ENCODE measurements around the gene RPTOR. TPM values are rescaled to one million over a fixed set of nuclear protein-coding genes. Genes with fewer than 3 reads are reported as not detected.
A peak's percentile ranks its signal among the peaks of the same experiment; 100 is the strongest.

RPTOR gene
- total RNA-seq, 1 donor from 2014 or later = 35.7 TPM

DNA sequence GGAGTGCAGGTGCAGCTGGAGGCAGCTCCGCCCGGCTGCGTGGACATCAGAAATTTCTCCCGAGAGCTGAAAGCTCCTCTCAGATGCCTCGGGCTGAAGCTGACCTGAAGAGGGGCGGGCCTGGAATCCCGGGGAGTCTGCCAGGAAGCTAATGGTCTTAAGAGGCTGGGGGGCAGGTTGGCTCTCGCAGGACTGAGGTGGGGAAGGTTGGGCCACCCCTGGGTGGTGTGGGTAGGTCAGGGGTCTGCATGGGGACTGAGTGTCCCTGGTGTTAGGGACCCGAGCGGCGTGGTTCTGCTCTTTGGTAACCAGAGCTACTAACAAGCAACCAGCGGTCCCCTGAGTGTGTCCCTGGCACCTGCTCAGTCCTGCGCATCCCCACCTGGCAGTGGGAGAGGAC lies 450.5 kb downstream of the RPTOR start:
- ATAC-seq (no peak), DNase-seq (ENCODE audit: low spot score) (no peak)
- intact Hi-C loops (cut with DNase I) = no loop called here

- intact Hi-C loops (cut with DNase I) = no loop called here
- ATAC-seq (no peak), DNase-seq (ENCODE audit: low spot score) (no peak)
These were observed 452.0 kb downstream of the RPTOR start for GRCh38 chr17:80996422-80997305.

DNA sequence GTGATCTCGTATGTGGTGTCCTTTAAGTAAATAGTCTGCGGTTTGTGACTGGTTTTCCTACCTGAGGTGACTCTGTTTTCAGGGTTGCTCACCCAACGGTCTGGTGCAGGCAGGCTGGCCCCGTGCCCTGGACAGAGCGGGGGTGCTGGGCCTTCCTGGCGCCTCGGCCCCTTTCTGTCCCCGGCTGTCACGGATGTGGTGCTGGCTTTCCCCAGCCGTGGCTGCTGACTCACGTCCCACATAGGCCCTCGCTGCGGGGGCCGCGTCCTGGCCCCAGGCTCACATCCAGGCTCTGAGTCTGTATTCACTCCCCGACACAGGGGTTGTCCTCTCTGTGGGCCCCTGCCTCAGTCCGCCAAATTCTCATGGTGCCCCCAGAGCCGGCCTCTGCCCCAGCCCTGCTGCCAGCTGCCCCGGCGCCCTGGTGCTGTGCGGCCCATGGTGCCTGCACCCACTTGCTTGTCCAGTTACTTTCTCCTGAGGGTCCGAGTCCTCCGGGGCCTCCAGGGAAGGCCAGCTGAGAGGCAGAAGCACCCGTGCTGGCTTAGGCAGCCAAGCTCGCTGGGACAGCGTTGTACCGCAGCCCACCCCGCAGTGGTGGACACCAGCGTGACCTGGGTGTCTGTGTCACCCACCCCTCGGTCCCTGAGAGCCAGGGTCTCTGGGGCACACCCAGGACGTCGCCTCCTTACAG lies 452.9 kb downstream of the RPTOR start:
- intact Hi-C loops (cut with DNase I) = no loop called here
- ATAC-seq = no peak
- DNase-seq (ENCODE audit: low spot score) = no peak

DNA sequence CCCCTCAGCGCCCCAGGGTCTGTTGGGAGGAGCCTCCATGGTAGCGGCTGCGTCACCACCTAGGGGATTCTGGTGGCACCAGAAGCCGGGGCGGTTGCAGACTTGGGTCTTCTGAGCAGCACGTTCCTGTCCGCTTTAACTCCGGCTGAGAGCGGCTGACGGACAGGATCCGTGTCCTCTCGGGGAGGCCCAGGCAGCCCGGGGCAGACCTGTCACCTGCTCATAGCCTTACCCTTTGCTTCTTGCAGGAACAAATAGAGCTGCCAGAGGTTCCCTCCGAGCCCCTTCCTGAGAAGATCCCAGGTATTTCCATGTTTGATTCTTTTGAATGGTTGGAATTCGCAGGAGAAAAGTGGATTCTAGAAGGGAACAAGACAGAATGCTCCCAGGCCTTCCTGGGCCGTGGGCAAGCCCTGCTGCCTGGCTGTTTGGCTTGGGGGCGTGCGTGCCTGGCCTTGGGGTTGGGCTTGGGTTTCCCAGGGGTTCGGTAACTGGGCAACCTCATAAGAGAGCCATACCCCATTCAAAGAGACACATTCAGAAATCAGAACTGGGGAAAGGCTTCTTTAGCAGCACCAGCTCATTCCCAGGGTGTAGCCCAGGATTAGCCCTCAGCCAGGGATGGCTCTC lies 453.6 kb downstream of the RPTOR start:
- DNase-seq (ENCODE audit: low spot score) (no peak), ATAC-seq (no peak)
- intact Hi-C loops (cut with DNase I) = no loop called here

GRCh38 chr17:80998748-80999535 lies 454.3 kb downstream of the RPTOR start:
- intact Hi-C loops (cut with DNase I) = no loop called here
- DNase-seq (ENCODE audit: low spot score) = no peak

DNA sequence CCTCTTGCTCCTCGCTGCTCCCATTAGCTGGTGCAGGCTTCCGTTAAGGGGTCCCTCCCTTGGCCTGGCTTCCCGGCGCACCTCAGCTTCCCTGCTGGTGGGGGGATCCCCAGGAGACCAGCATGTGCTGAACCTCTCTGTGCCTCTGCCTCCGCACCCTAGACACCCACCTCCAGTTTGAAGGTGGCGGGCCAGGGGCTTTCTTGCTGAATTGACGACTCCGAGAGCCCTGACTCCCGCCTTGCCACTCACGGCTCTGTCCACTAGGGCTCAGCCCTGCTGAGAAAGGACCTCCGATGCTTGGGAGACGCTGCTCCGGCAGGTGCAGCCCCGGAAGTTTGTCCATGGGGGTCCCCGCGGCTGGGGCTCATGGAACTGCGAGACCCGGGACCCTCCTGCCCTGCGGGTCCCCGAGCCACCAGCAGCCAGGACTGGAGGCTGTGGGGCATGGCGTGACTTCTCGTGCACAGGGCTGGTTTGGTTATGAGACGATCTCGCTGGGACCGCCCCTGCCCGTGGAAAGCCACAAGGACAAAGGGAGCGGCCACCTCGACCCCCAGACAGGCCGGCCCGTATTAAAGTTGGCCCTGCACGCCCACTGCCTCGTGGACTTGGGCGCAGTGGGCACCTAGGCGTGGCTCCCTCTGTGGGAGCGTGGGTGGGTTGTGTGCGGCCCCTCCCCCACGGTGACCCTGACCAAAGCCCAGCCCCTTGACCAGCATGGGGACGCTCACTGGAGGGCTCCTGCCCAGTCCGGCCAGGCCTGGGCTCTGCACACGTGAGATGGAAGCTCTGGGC lies 455.1 kb downstream of the RPTOR start:
- DNase-seq (ENCODE audit: low spot score) = no peak
- no peak for ATAC-seq
- intact Hi-C loops (cut with DNase I) = no loop called here

More at GRCh38 chr17:80998748-80999535, 454.3 kb downstream of the RPTOR start:
- ATAC-seq = no peak

- no peak for DNase-seq (ENCODE audit: low spot score)
- ATAC-seq = no peak
- intact Hi-C loops (cut with DNase I) = no loop called here
These were observed 455.6 kb downstream of the RPTOR start for GRCh38 chr17:81000334-81000630.

DNA sequence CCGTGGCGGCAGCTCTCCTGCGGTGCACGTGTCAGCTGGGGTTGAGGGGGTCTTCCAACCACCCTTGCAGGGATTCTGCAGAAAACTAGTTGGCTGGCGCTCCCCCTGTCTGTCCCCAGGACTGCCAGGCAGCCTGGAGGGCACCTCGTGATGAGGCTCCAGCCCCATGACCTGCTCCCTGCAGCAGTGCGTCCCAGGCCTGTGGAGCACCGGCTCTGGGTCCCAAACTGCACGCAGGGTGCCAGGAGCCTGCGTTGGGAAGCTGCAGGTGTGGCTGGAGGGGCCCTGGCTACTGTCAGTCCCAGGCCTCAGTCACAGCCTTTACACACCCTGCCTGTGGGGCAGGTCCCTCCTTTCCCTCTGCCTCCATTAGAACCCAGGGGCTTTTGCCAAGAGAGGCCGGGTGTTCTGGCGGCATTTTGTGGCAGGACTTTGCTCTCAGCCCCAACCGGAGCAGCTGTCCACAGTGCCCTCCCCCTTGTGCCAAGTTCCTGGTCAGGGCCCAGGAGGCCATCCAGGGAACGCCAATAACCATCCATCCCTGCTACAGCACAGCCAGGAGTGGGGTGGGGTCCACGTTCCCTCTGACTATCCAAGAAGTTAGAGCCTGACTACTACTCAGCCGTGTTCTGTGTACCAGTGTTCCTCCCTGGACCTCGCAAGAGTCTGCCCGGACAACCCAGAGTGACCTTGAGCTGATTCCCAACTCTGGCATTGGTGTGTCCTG lies 456.2 kb downstream of the RPTOR start:
- ATAC-seq (no peak), DNase-seq (ENCODE audit: low spot score) (no peak)
- intact Hi-C loops (cut with DNase I) = no loop called here

- DNase-seq (ENCODE audit: low spot score) (no peak), ATAC-seq (no peak)
- intact Hi-C loops (cut with DNase I) = no loop called here
These were observed 457.4 kb downstream of the RPTOR start for GRCh38 chr17:81002013-81002384.

DNA sequence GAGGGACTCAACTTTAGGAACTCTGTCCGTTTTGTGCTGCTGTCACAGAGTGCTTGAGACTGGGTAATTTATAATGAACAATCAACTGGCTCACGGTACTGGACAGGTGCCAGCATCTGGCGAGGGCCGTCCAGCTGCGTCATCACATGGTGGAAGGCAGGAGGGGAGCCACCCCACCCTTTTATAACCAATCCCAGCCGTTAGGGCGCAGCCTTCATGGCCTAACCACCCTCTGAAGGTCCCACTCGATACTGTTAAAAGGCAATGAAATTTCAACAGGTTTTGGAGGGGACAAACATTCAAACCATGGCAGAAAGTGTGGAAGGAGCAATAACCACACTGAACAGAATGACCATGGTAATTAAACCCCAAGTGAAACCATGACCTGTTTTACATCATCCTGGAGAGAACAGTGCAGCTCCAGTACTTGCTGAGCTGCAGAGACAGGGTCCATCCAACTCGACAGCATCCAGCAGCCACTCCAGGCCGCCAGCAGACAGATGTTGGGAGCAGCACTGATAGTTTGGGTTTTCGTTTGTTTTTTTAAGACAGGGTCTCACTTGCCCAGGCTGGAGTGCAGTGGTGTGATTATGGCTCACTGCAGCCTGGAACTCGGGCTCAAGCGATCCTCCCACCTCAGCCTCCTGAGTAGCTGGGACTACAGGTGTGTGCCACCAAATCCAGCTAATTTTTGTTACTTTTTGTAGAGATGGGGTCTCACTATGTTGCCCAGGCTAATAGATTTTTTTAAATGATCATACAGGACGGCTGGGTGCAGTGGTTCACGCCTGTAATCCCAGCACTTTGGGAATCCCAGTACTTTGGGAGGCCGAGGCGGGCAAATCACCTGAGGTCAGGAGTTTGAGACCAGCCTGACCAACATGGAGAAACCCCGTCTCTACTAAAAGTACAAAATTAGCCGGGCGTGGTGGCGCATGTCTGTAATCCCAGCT lies 458.0 kb downstream of the RPTOR start:
- ATAC-seq (peak; percentile 66), DNase-seq (ENCODE audit: low spot score) (peak; percentile 83)
- intact Hi-C loops (cut with DNase I) = no loop called here

GRCh38 chr17:81003711-81004475 lies 459.3 kb downstream of the RPTOR start:
- ATAC-seq (no peak), DNase-seq (ENCODE audit: low spot score) (no peak)
- intact Hi-C loops (cut with DNase I) = no loop called here

GRCh38 chr17:81006891-81007290 lies 462.3 kb downstream of the RPTOR start:
- DNase-seq (ENCODE audit: low spot score) (no peak), ATAC-seq (no peak)
- intact Hi-C loops (cut with DNase I) = no loop called here

- ATAC-seq (no peak), DNase-seq (ENCODE audit: low spot score) (no peak)
- intact Hi-C loops (cut with DNase I) = no loop called here
These were observed 463.5 kb downstream of the RPTOR start for GRCh38 chr17:81008140-81008539.

- no peak for ATAC-seq
- intact Hi-C loops (cut with DNase I) = no loop called here
- no peak for DNase-seq (ENCODE audit: low spot score)
These were observed 464.5 kb downstream of the RPTOR start for GRCh38 chr17:81009136-81009535.

GRCh38 chr17:81010935-81011334 lies 466.3 kb downstream of the RPTOR start:
- no peak for DNase-seq (ENCODE audit: low spot score)
- intact Hi-C loops (cut with DNase I) = no loop called here
- ATAC-seq = no peak

DNA sequence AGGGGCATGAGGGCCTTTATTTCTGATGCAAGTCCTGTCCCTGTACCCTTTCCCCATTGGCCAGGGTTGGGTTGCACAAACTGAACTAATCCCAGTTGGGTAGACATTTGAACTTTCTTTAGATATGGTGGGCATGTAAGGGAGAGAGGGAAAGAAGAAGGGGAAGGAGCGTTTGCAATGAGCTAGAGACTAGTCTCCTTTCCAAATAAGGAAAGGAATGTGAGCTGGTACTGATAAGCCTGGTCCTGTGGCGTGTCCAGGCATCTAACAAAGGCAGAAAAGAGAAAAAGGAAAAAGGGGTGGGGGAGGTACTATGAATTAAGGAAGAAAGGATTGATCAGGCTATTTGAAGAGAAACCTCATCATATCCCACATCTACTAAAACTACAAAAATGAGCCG lies 467.3 kb downstream of the RPTOR start:
- ATAC-seq (no peak), DNase-seq (ENCODE audit: low spot score) (no peak)
- intact Hi-C loops (cut with DNase I) = no loop called here

All from sciatic nerve (tissue), 2 donors.